Keratinocyte (primary cell): ENCODE data around the gene COG4.

Source experiments
- CTCF ChIP-seq, 3 experiments: IDR thresholded peaks in 1 of 3; conservative IDR thresholded peaks in 1 of 3; optimal IDR thresholded peaks in 1 of 3; 2 replicates in 2 of 3; 3 replicates in 1 of 3; pipeline versions ENCODE3 to v1.5.1; 2011; ENCODE audit warnings: low read length in 3 of 3, mild to moderate bottlenecking in 3 of 3, moderate library complexity in 2 of 3, control low read depth in 1 of 3, inconsistent platforms in 1 of 3; ENCODE audit not compliant: insufficient read depth in 2 of 3; ENCODE audit errors: extremely low read depth in 1 of 3
- EZH2 ChIP-seq: IDR thresholded peaks from one replicate; pipeline ENCODE4 v1.6.1; 2012; ENCODE audit warnings: inconsistent platforms, mild to moderate bottlenecking, low read length, moderate library complexity

GRCh38 chr16:70453117-70453891 is 70.0 kb downstream of the COG4 start:
- TF ChIP-seq CTCF (optimal IDR thresholded peaks at IDR 0.05 in 1 of 3, IDR thresholded peaks at IDR 0.05 in 1 of 3, conservative IDR thresholded peaks at IDR 0.05 in 1 of 3; ENCODE audit: extremely low read depth in 1 of 3, insufficient read depth in 2 of 3, low read length in 3 of 3) (no peak), EZH2 (no peak)
